Activated CD8-positive, alpha-beta memory T cell treated with anti-CD3 and anti-CD28 coated beads, Interleukin-2, amount 50 U/mL, for 24 hours (primary cell): ENCODE data around the gene TBC1D8.

Experiments
- DNase-seq: peaks from one replicate; pipeline ENCODE4 v3.0.0-alpha.2; 2020; ENCODE audit errors: extremely low read depth

TBC1D8 gene

GRCh38 chr2:100977511-100977910 lies 173.7 kb downstream of the TBC1D8 start:
- DNase-seq: no peak

GRCh38 chr2:100976645-100977391 lies 174.4 kb downstream of the TBC1D8 start:
- no peak for DNase-seq

GRCh38 chr2:100976061-100976460 lies 175.1 kb downstream of the TBC1D8 start:
- no peak for DNase-seq

- no peak for DNase-seq
These were observed 175.7 kb downstream of the TBC1D8 start for GRCh38 chr2:100975521-100975785.

- no peak for DNase-seq
These were observed 176.3 kb downstream of the TBC1D8 start for GRCh38 chr2:100974712-100975520.

- no peak for DNase-seq
These were observed 178.7 kb downstream of the TBC1D8 start for GRCh38 chr2:100972452-100972851.

GRCh38 chr2:100971221-100971620 lies 180.0 kb downstream of the TBC1D8 start:
- no peak for DNase-seq

- no peak for DNase-seq
These were observed 181.2 kb downstream of the TBC1D8 start for GRCh38 chr2:100969998-100970397.

GRCh38 chr2:100968146-100969145 lies 182.7 kb downstream of the TBC1D8 start:
- no peak for DNase-seq

- no peak for DNase-seq
These were observed 183.5 kb downstream of the TBC1D8 start for GRCh38 chr2:100967716-100968115.

GRCh38 chr2:100965596-100965995 lies 185.6 kb downstream of the TBC1D8 start:
- no peak for DNase-seq

GRCh38 chr2:100964681-100965169 lies 186.5 kb downstream of the TBC1D8 start:
- no peak for DNase-seq

- DNase-seq: no peak
These were observed 187.0 kb downstream of the TBC1D8 start for GRCh38 chr2:100964222-100964621.

GRCh38 chr2:100963026-100963375 lies 188.2 kb downstream of the TBC1D8 start:
- DNase-seq: no peak

GRCh38 chr2:100962366-100963025 lies 188.7 kb downstream of the TBC1D8 start:
- DNase-seq: no peak

- DNase-seq: no peak
These were observed 190.5 kb downstream of the TBC1D8 start for GRCh38 chr2:100960688-100961087.

GRCh38 chr2:100959225-100959880 lies 191.8 kb downstream of the TBC1D8 start:
- no peak for DNase-seq

- DNase-seq: no peak
These were observed 193.1 kb downstream of the TBC1D8 start for GRCh38 chr2:100957996-100958653.
